RCC 7860 (cell line): ENCODE results near the gene VPS8.
"Not testable (repeated sequence)": the region's sequence is repeated elsewhere in the genome, so short reads cannot be mapped to it uniquely, and the experiment has no call there.

Experiments
- DNase-seq: peaks from one replicate; pipeline ENCODE4 v3.0.0-alpha.2; 2015; ENCODE audit warnings: low spot score
- FAIRE-seq: peaks from 2 replicates; lab custom pipeline; 2012; peaks lifted over from hg19 to GRCh38; lab: Jason Lieb, UNC

The VPS8 gene

DNA sequence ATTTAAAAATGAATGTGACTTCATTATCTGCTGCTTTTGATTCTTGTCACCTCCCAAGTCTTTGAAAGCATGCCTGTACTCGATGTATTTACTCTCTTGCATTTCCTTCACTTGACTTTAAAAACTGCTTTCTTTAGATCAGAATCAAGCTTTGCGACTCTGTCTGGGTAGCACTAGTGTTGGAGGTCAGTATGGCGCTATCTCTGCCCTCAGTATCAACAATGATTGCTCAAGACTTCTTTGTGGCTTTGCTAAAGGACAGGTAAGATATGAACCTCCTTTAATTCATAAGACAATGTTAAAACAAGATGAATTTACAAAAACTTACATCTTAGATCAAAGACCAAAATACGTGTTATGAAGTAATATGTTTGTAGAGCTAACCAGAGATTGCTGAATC, 37.0 kb downstream of the VPS8 start:
- DNase-seq, result no peak
- no peak for FAIRE-seq

DNA sequence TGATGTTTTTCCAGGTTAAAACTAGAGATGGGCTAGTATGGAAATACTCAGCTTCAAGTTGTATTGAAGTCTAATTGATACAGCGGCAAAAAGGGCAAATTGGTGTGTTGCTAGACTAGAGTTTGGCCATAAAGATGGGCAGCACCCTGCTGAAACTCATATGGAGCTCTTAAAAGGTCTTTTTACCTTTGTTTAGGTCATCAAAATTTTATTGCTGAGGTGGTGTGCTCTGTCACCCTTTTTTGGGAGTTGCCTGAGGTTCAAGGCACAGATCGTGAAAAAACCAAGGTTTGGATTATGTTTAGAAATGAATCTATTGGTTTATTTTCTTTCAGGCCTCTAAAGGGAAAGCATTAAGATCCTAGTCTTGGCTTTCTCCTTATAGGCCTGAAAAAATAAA, 38.2 kb downstream of the VPS8 start:
- FAIRE-seq, result no peak

DNA sequence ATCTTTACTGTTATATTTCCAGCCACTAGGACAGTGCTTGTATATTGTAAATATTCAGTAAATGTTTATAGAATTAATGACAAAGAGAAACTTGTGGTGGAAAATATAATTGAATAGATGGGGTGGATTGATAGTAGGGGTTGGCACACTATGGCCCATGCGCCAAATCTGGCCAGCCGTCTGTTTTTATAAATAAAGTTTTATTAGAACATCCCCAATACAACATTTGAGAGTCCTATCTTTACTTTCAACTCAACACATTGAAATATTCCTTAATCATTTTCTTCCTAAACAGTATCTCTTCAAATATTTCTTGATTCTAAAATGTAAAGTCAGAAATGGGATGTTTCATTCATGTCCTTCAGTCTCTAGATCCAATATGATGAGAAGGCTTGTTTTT, 45.1 kb downstream of the VPS8 start:
- FAIRE-seq (no peak), DNase-seq (no peak)

More for the DNA sequence above, 38.2 kb downstream of the VPS8 start:
- DNase-seq, result no peak

DNA sequence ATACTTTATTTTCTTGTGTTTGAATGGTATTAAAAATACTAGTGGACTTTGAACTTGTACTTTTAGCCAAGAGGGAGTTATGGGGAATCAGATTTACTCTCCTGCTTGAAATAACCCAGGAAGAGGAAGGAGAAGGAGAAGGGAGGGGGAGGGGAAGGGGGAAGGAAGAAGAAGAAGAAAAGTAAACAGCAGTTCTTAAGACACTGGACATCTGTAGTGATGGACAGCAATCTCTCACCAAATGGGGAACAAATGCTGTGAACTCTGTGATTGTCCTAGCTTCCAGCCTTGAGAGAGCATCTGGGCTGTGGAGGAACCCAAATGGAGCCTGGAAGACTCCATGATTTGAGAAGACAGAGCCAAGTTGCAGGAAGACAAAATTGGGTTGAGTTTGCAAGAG, 52.0 kb downstream of the VPS8 start:
- FAIRE-seq, result no peak
- DNase-seq, result no peak

DNA sequence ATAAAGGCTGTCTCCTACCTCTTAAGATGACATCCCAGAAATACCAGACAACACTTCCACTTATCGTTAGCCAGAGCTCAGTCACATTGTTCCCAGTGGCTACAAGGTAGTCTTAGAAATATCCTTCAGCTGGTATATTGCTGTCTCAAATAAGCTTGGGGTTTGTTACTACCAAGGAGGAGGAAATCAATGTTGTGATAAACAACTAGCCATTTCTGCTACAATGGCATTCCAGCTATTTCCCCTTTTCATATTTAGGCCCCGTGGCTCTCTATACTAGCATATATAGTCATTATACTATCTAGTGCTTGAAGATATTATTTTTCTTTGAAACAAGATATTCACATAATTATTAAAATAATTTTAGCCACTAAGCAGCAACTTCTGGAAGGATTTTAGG, 56.5 kb downstream of the VPS8 start:
- no peak for DNase-seq
- FAIRE-seq, result no peak

DNA sequence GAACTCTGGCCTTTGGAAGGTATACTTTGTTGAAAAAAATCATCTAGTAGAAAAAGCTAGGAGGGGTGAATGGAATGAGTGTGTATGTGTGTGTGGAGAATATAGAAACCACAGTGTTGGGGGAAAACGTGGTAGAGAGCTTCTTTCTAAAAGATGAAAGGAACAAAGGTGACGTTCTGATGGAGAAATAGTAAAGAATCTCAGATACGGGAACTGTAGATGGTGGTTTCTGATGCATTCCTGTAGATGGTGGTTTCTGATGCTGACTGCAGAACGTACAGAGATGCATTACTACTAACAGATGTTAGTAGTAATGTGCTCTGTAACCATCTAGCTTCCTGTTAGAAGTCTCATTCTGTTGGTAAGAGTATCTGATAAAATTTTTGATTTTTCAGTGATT, 60.2 kb downstream of the VPS8 start:
- DNase-seq (no peak), FAIRE-seq (no peak)

DNA sequence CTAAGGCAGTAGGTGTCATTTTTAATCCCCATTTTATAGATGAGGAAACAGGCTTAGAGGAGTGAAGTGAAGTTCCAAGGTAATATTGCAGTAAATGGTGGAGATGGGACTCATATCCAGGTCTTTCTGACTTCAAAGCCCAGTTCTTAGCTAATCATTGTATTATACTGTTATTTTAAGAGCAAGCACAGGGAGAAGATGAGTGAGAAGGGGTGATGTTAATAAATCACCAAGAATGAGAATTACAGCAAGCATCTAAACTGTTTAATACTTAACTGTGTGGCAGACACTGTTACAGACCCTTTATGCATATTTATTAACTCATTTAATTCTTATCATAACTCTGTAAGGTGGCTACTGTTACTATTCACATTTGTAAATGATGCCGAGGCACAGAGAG, 61.2 kb downstream of the VPS8 start:
- FAIRE-seq (no peak), DNase-seq (no peak)

DNA sequence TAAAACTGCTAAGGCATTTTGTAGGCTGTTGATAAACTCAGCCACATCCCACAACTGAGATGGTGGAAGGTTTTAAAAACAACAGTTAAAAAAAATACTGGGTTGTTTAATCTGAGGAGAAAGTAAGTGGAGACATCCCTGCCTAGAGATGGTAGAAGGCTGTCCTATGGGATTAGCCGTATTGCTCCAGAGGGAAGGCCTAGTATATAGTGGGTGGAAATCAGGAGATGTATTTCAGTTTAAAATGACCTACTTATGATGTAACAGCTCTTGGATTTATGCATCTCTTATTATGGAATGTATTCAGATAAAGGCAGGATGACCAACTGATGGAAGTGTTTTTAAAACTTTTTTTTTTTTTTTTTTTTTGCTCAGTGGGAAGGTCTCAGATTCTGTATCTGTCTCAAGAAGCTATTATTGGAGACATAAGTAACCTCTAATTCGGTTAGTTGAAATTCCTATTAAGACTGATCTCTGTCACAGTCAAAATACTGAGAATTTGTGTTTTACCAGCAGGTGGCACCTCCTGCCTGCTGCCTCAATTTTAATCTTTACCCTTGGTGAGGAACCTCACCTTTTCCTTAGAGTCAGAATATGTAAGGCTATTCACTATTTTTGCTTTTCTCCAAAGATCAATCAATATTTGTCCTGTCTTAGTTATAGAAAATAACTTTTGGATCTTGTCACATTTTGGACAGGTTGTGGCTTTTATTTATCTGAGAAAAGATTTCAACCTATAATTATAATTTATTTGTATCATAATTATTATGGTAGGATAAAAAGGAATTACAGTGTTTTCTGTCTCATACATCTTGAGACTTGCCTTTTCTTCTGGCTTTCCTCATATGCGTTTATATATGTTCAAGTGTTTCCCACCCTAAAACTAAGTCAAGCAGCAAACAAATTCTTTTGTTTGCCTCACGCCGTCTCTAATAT, 63.0 kb downstream of the VPS8 start:
- DNase-seq (no peak), FAIRE-seq (no peak)

DNA sequence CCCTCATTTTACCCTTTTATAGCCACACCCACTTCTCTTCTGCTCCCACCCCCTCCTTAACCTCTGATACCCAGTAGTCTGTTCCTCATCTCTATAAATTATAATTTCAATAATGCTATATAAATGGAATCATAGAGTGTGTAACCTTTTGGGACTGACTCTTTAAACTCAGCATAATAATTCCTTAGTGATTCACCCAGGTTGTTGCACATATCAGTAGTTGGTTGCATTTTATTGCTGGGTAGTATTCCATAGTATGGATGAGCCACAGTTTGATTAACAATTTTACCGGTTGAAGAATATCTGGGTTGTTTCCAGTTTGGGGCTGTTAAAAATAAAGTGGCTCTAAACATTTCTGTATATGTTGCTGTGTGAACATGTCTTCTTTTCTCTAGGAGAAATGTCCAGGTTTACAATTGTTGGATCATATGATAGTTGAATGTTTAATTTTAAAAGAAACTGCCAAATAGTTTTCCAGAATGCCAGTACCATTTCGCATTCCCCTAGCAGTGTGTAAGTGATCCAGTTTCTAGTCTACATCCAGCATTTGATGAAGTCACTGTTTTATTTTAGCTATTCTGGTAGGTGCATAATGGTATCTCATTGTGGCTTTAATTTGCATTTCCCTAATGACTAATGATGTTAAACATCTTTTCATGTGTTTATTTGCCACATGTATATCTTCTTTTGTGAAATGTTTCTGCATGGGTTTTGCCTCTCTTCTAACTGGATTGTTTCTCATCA, 68.5 kb downstream of the VPS8 start:
- DNase-seq, result no peak
- FAIRE-seq, result no peak

DNA sequence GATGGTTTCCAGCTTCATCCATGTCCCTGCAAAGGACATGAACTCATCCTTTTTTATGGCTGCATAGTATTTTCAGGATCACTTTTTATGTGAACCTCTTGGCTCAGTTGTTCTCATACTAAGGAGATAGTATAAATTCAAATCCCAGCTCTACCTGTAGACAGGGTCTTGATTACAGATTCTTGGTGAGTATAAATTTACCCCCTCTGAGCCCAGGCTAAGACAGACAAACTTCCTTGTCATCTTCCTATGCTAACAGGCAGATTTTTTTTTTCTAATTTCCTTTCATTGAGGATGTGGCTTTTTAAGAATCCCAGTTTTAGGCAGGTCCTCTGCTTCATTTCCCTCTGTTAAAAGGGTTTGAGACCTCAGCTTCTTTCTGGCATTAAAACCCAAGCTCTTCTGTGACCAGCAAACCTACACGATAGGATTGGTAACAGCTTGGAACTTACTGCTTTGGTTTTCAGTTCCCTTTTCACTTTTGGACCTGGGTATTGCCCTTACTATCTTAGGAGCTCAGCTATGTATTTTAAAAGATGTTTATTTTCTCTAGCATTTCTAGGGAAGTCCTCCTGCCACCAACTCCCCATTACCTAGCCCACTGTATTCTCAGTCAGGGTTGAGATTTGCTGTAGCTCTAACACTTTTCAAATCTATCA, 72.5 kb downstream of the VPS8 start:
- DNase-seq, result no peak
- FAIRE-seq, result no peak

DNA sequence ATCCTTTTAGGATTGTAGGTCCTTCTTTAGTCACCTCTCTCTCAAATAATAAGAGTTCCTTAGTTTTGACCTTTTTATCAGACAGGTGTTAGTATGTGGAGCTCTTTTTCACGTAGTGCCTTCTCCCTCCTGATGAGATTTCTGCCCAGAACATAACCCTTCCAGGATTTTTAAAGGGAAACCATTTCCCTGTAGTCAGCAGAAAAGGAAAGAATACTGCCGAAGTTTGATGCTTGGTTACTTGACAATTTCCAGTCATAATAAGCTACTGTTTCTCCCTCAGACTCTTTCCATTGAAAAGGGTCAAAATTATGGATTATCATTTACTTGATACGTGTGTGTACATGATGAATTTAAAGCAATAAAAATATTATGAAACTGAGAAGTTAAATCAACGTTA, 73.1 kb downstream of the VPS8 start:
- DNase-seq (no peak), FAIRE-seq (no peak)

DNA sequence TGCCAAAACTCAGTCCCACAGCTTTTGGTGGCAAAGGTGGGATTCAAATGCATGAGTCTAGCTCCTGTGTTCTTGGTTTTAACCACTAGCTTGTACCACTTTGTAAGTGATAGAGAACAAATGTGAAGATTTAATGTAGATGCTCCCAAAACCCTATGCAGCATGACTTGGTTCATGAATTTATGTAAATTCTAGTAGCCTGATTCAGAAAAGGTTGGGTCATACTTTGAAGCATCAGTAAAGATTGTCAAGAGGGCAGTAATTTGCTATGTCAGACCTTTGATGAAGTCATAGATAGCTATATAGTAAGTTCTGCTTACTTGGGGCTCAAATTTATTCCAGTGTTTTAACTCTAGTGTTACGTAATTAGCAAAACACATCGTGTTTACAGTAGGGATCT, 75.6 kb downstream of the VPS8 start:
- no peak for DNase-seq
- no peak for FAIRE-seq

DNA sequence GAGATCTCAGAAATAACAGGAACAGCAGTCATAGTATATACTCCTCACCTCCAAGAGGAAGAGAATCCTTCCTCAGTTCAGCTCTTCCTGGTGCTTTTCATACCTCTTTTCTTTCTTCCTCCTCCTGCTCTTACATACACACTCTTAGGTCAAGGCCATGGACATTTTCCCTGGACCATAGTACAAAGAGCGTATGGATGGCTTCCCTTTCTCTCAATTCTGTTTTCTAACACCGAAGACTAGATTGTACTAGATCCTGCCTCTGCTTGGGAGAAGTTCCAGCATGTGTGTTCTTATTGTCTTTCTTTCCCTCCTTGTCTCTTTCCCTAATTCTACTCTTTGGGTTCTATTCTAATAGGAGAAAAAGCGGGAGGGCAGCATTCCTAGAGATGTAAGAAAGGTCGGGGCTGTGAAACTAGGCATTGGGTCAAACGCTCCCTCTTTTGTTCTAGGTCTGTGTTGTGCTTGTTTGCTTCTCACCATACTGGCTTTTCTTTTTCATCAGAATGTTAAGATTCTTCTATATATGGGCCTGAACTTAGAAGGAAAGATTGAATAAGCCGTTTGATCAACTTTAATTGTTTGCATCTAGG, 77.4 kb downstream of the VPS8 start:
- FAIRE-seq (no peak), DNase-seq (no peak)

DNA sequence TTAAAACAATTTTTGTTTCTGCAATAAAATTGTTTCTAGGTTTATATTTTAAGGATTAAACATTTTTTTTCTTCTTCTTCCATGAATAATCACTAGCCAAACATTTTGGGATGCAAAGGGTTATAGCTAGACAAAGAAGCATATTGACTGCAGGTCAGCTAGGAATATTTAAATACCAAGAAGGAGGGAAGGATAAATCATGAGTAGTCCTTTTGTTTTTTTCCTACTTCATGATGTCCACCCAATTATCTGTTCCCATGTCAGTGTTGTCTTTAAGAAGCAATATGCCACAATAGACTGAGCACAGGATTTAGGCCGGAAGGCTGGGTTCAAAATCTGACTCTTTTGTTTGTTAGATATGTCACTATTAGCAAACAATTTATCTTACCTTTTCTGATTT, 82.1 kb downstream of the VPS8 start:
- DNase-seq (no peak), FAIRE-seq (no peak)

DNA sequence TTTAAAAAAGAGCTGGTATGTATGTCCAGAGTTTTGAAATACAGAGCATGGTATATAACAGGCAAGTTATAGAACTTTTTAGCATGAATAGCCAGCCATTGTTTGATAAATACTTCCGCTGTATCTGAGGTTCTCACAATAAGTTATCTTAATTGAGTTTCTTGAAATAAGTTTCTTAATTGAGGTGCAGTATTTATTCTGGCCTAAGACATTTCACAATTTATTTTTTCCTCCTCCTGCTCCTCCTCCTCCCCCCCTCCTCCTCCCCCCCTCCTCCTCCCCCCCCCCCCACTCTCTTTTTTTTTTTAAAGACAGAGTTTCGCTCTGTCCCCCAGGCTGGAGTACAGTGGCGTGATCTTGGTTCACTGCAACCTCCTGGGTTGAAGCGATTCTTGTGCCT, 83.4 kb downstream of the VPS8 start:
- FAIRE-seq, result no peak
- no peak for DNase-seq

DNA sequence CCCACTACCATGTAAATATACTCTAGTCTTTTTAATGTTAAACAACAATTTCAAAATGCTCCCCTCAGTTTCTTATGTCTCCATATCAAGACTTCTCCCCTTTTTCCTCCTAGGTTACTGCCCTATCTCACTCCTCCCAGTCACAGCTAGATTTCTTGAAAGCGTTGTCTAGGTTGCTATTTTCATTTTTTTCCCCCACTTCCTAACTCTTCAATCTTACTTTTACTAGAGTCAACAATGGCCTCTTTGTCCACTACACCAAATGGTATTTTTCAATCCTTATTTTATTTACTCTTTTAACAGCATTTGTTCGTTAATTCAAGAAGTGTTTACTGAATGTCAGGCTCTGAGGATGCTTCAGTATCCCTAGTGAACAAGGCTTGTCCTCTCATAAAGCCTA, 84.4 kb downstream of the VPS8 start:
- no peak for FAIRE-seq
- no peak for DNase-seq

DNA sequence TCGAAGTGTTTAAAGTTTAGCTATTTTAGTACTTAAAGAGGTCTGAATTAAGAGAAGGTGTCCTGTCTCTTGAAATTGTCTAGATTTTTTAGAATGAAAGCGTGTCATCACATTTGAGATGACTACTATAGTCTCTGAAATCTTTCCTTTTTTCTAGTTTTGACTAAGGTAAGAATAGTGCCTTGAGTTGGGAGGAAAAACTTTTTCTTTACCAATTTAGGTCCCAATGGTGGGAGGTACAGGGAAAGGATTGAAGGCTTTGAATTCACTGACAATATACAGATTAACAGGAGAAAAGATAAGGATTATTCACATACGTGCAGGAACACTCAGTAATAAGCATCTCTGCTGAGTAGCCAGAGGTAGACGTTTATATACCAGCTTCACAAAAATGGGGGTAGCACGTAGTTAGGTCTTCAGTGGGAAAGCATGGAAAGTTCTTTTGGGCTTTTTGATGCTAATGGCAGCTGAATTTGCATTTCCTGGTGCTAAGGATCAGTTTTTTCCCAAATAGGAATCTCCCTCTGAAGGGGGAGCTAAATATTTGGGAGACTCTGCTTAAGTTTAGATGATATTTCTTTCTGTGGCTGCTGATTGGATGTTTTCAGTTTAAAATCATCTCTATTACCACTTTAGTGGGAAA, 88.1 kb downstream of the VPS8 start:
- DNase-seq (no peak), FAIRE-seq (no peak)

DNA sequence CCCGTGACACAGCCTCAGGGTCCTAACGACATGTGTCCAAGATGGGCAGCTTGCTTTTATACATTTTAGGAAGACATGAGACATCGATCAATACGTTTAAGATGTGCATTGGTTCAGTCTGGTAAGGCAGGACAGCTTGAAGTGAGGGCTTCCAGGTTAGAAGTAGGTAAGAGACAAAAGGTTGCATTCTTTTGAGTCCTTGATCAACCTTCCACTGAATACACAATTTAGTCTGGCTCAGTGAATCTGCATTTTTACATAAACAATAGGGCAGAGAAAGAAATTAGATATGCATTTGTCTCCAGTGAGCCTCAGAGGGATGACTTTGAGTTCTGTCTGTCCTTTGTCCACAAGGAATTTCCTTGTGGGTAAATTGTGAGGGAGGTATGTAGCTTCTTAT, 95.1 kb downstream of the VPS8 start:
- FAIRE-seq, DNase-seq: not testable (repeated sequence)

DNA sequence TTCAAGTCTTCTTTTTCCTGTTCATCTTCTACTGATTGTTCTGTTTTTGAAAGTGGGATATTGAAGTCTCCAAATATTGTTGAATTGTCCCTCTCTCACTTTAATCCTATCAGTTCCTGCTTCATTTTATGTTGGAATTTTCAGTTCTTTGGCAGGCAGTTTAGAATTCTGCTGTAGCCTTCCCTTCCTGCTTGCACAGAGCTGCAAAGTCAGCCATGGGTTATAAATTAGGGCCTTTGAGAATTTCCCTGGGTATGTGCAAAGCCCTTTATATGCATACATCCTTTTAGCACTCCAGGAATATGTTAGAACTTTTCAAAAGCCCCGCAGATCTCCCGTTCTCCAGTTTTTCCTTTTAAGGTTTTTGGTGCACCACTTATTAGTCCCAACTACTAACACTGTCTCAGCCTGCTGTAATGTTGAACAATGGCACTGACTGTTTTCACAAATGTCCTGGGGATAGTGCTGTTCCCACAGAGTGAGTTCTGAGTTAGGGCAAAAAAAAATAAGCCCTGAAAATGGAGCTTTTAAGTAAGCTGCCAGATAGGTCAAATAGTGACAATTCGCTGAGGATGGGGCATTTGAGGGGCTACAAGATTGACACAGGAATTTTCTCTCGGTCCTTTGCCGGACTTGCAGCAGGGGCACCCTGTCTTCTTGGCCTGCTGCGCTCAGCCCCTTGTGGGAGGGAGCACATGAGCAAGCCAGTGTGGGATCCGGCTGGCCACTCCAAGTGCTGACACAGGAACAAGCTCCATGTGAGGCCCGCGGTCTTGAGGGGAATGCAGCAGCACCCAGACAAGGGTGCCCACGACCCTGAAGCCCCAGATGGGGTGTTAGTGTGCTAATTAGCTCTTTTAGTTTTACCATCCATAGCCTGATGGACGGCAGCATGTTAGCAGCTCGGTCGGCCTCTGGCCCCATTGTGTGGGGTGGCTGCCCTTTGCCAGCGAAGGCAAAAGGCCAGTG, 96.0 kb downstream of the VPS8 start:
- DNase-seq (no peak), FAIRE-seq (no peak)

DNA sequence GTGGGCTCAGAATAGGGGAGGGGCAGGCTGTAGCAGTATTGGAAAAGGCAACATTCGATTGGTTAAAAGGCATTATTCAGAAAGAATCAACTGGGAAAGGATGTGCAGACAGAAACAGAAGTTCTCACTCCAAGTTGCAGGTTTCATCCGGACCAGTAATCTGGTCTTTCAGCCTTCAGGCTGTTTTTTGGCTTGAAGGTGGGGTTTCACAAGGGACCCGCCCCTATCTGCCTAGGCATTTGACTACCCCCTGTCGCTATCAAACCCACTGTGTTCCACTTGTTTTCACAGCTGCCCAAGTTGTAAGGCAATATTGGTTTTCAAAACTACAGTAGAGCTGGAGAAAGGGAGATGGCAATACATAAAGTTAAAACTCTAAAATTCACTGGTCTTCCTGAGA, 96.9 kb downstream of the VPS8 start:
- FAIRE-seq, result no peak
- DNase-seq, result no peak
